Skin of body (tissue), 2 donors: ENCODE measurements around the gene ARL3. TPM values are rescaled to one million over a fixed set of nuclear protein-coding genes. Genes with fewer than 3 reads are reported as not detected.
"Not testable (repeated sequence)": the region's sequence is repeated elsewhere in the genome, so short reads cannot be mapped to it uniquely, and the experiment has no call there.

ENCODE experiments used
- DNase-seq: peaks from one replicate; lab custom pipeline; 2025; lab: John Stamatoyannopoulos, UW
- total RNA-seq: library from RNA; depleted of rRNA; stranded (reverse); fragments of >200 nt; gene quantifications from one replicate; pipeline ENCODE4 v1.2.3, GENCODE V29; 2014

ARL3 gene
- total RNA-seq, 1 donor from 2014 or later = 6.2 TPM

GRCh38 chr10:102705531-102705930 lies 8.7 kb downstream of the ARL3 start:
- DNase-seq = no peak

GRCh38 chr10:102704915-102705314 lies 9.3 kb downstream of the ARL3 start:
- no peak for DNase-seq

GRCh38 chr10:102702742-102703141 lies 11.5 kb downstream of the ARL3 start:
- no peak for DNase-seq

- DNase-seq = no peak
Observed at GRCh38 chr10:102701796-102702195, 12.4 kb downstream of the ARL3 start.

GRCh38 chr10:102701272-102701671 lies 12.9 kb downstream of the ARL3 start:
- no peak for DNase-seq

GRCh38 chr10:102698894-102699293 lies 15.3 kb downstream of the ARL3 start:
- no peak for DNase-seq

GRCh38 chr10:102696736-102697135 lies 17.5 kb downstream of the ARL3 start:
- DNase-seq = no peak

- DNase-seq = not testable (repeated sequence)
Observed at GRCh38 chr10:102695401-102695800, 18.8 kb downstream of the ARL3 start.

- no peak for DNase-seq
Observed at GRCh38 chr10:102691285-102692066, 22.7 kb downstream of the ARL3 start.

- DNase-seq = no peak
Observed at GRCh38 chr10:102683736-102684135, 30.5 kb downstream of the ARL3 start.

GRCh38 chr10:102682981-102683380 lies 31.2 kb downstream of the ARL3 start:
- DNase-seq = no peak

- no peak for DNase-seq
Observed at GRCh38 chr10:102682416-102682815, 31.8 kb downstream of the ARL3 start.

GRCh38 chr10:102681696-102682095 lies 32.5 kb downstream of the ARL3 start:
- DNase-seq = no peak

- no peak for DNase-seq
Observed at GRCh38 chr10:102679596-102679995, 34.6 kb downstream of the ARL3 start.

GRCh38 chr10:102678842-102679289 lies 35.3 kb downstream of the ARL3 start:
- no peak for DNase-seq

GRCh38 chr10:102678068-102678400 lies 36.2 kb downstream of the ARL3 start:
- DNase-seq = no peak

- DNase-seq = no peak
Observed at GRCh38 chr10:102677331-102678067, 36.7 kb downstream of the ARL3 start.

GRCh38 chr10:102676534-102677315 lies 37.5 kb downstream of the ARL3 start:
- no peak for DNase-seq

GRCh38 chr10:102675666-102676533 lies 38.3 kb downstream of the ARL3 start:
- DNase-seq = no peak

GRCh38 chr10:102675011-102675665 lies 39.1 kb downstream of the ARL3 start:
- no peak for DNase-seq

- DNase-seq = no peak
Observed at GRCh38 chr10:102674566-102674965, 39.6 kb downstream of the ARL3 start.
